Measurements from ENCODE around the gene ARMH2.
"Not testable (repeated sequence)": the region's sequence is repeated elsewhere in the genome, so short reads cannot be mapped to it uniquely, and the experiment has no call there.

Gene ARMH2

DNA sequence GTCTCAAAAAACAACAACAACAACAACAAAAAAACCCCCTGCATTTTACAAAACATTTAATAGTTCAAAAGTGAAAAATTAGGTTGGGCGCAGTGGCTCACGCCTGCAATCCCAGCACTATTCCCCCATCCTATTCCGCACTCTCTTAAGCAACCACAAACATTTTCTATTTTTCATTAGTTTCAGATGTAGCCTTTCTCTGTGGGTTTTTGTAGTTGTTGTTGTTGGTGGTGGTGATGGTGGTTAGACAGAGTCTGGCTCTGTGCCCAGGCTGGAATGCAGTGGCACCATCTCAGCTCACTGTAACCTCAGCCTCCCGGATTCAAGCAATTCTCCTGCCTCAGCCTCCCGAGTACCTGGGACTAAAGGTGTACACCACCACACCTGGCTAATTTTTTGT lies 30.4 kb downstream of the ARMH2 start:
- ChIA-PET CTCF (no interaction called here), POLR2A (no interaction called here)
- DNase-seq (ENCODE audit: extremely low spot score) = no peak
- TF ChIP-seq FOXA1 (IDR thresholded peaks at IDR 0.05) (no peak), FOXM1 (IDR thresholded peaks at IDR 0.05; ENCODE audit: borderline replicate concordance) (no peak), NFRKB (IDR thresholded peaks at IDR 0.05) (no peak)

DNA sequence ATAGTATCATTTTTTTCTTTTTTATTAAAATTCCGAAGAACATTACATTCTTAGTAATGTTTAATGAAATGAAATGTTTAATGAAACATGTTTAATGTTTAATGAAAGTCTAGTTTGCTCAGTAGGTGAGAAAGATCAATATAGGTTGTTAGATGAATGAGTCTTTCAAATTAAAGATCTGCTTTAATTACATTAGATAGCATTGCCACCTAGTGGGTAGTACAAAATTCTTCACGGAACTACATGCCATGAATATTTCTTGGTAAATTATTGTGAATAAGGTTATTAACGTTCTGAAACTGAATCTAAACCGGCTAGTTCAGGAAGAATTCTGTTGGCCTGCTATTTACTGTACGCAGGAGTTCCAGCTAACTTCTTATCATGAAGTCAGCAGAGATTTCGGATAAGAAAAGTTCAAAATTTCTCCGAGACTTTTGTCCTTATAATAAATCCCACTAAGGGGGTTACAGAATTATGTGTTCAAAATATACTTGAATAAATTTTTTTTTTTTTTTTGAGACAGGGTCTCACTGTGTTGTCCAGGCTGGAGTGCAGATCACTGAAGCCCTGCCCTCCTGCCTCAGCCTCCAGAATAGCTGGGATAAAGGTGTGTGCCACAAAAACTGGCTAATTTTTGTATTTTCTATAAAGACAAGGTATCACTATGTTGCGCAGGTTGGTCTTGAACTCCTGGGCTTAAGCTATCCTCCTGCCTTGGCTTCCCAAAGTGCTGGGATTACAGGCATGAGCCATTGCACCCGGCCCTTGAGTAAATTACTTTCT lies 31.8 kb downstream of the ARMH2 start:
- no peak for DNase-seq (ENCODE audit: extremely low spot score)
- POLR2A ChIA-PET = no interaction called here
- CTCF ChIA-PET = interaction anchor here (0.7 to 1.1 kb wide), 3 partner anchors 187 to 1301 kb away, joined by 3 to 6 read pairs (median 4); no protein-coding TSS in a partner anchor
- TF ChIP-seq ZNF384 (IDR thresholded peaks at IDR 0.05) = no peak
- no peak for TF ChIP-seq ARNT (IDR thresholded peaks at IDR 0.05)
- TF ChIP-seq LEF1 (IDR thresholded peaks at IDR 0.05; ENCODE audit: borderline replicate concordance) = no peak
- no peak for TF ChIP-seq SUZ12 (IDR thresholded peaks at IDR 0.05)
- TF ChIP-seq ELF4 (IDR thresholded peaks at IDR 0.05) = no peak
- TF ChIP-seq FOXK2 (IDR thresholded peaks at IDR 0.05) = no peak
- no peak for TF ChIP-seq SP1 (IDR thresholded peaks at IDR 0.05)
- TF ChIP-seq FOXM1 (IDR thresholded peaks at IDR 0.05; ENCODE audit: borderline replicate concordance) = no peak
- no peak for TF ChIP-seq CTBP1 (IDR thresholded peaks at IDR 0.05; ENCODE audit: borderline replicate concordance)
- no peak for TF ChIP-seq NFRKB (IDR thresholded peaks at IDR 0.05)
- TF ChIP-seq FOXA1 (IDR thresholded peaks at IDR 0.05) = no peak
- no peak for TF ChIP-seq L3MBTL2 (conservative IDR thresholded peaks at IDR 0.05)
- TF ChIP-seq, protein P1, sequence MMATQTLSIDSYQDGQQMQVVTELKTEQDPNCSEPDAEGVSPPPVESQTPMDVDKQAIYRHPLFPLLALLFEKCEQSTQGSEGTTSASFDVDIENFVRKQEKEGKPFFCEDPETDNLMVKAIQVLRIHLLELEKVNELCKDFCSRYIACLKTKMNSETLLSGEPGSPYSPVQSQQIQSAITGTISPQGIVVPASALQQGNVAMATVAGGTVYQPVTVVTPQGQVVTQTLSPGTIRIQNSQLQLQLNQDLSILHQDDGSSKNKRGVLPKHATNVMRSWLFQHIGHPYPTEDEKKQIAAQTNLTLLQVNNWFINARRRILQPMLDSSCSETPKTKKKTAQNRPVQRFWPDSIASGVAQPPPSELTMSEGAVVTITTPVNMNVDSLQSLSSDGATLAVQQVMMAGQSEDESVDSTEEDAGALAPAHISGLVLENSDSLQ (IDR thresholded peaks at IDR 0.05) = no peak

DNA sequence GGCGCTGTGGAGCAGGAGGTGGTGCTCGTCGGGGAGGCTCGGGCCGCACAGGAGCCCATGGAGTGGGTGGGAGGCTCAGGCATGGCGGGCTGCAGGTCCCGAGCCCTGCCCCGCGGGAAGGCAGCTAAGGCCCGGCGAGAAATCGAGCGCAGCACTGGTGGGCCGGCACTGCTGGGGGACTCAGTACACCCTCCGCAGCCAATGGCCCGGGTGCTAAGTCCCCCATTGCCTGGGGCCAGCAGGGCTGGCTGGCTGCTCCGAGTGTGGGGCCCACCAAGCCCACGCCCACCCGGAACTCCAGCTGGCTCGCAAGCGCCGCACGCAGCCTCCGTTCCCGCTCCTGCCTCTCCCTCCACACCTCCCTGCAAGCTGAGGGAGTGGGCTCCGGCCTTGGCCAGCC lies 32.7 kb downstream of the ARMH2 start:
- CTCF ChIA-PET; DNase-seq (ENCODE audit: extremely low spot score): not testable (repeated sequence)
- POLR2A ChIA-PET = interaction anchor here (1.2 kb wide), 1 partner anchor 44 kb away, joined by 4 read pairs; no protein-coding TSS in a partner anchor

DNA sequence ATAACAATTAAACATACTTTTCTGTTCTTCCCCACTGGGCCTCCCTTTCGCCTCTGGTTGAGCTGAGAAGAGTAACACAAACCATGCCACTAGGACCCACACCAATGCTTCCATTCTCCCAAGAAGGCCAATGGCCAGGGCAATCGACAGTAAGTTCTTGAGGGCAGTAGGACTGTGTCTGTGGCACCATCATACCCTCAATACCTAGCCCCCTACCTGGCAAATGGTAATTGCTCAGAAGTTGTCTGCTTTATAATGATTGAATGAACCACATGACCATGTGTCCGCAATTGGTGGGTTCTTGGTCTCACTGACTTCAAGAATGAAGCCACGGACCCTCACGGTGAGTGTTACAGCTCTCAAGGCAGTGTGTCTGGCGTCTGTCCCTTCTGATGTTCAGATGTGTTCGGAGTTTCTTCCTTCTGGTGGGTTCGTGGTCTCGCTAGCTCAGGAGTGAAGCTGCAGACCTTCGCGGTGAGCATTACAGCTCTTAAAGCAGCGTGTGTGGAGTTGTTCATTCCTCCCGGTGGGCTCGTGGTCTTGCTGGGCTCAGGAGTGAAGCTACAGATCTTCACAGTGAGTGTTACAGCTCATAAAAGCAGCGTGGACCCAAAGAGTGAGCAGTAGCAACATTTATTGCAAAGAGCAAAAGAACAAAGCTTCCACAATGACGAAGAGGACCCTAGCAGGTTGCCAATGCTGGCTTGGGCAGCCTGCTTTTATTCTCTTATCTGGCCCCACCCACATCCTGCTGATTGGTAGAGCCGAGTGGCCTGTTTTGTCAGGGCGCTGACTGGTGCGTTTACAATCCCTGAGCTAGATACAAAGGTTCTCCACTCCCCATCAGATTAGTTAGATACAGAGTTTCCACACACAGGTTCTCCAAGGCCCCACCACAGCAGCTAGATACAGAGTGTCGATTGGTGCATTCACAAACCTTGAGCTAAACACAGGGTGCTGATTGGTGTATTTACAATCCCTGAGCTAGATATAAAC lies 33.6 kb downstream of the ARMH2 start:
- POLR2A ChIA-PET = interaction anchor here (1.2 kb wide), 1 partner anchor 43 kb away, joined by 4 read pairs; no protein-coding TSS in a partner anchor
- CTCF ChIA-PET; DNase-seq (ENCODE audit: extremely low spot score): not testable (repeated sequence)

DNA sequence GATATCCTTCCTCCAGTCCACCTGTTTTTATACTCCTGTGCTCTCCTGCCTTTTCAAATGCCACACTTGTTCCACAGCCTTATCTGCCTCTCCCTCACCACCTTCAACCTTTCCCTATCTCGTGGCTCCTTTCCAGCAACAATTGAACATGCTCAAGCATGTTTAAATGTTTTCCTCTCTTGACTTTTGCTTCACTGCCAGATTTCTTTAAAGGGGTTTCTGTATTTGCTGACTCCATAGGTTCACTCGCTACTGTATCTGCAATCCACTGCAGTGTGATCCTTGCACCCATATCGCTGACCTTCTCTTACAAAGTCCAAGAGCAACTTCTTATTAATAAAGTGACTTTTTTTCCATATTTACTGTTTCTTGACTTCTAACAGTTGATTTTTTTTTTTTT lies 35.1 kb downstream of the ARMH2 start:
- DNase-seq (ENCODE audit: extremely low spot score) = no peak
- CTCF ChIA-PET = no interaction called here
- POLR2A ChIA-PET = interaction anchor here (1.4 kb wide), 1 partner anchor 11 kb away, joined by 3 read pairs; the partner anchor contains the start of gene GMNN
- TF ChIP-seq ELF4 (IDR thresholded peaks at IDR 0.05) (no peak), FOXA1 (IDR thresholded peaks at IDR 0.05) (no peak), FOXK2 (IDR thresholded peaks at IDR 0.05) (no peak), HDGF (IDR thresholded peaks at IDR 0.05; ENCODE audit: borderline replicate concordance) (no peak), FOXM1 (IDR thresholded peaks at IDR 0.05; ENCODE audit: borderline replicate concordance) (no peak), CTBP1 (IDR thresholded peaks at IDR 0.05; ENCODE audit: borderline replicate concordance) (no peak), BHLHE40 (IDR thresholded peaks at IDR 0.05; ENCODE audit: borderline replicate concordance) (no peak), ARNT (IDR thresholded peaks at IDR 0.05) (no peak), NFRKB (IDR thresholded peaks at IDR 0.05) (no peak), TARDBP (IDR thresholded peaks at IDR 0.05) (no peak), SUZ12 (IDR thresholded peaks at IDR 0.05) (no peak)
- TF ChIP-seq, protein P1 (IDR thresholded peaks at IDR 0.05) = no peak

DNA sequence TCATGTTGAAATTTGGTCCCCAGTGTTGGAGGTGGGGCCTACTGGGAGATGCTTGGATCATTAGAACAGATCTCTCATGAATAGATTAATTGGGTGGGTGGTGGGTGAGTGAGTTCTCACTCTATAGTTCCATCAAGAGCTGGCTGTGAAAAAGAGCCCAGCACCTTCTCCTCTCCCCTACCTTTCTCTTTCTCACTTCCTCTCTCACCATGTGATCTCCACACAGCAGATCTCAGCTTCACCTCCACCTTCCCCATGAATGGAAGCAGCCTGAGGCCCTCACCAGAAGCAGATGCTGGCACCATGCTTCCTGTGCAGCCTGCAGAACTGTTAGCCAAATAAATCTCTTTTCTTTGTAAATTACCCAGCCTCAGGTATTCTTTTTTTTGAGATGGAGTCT lies 36.9 kb downstream of the ARMH2 start:
- CTCF ChIA-PET = interaction anchor here (1.3 kb wide), 1 partner anchor 181 kb away, joined by 3 read pairs; no protein-coding TSS in a partner anchor
- POLR2A ChIA-PET = interaction anchor here (1.2 kb wide), 1 partner anchor 40 kb away, joined by 5 read pairs; no protein-coding TSS in a partner anchor
- TF ChIP-seq, protein P1 (IDR thresholded peaks at IDR 0.05) = no peak
- no peak for TF ChIP-seq LEF1 (IDR thresholded peaks at IDR 0.05; ENCODE audit: borderline replicate concordance)
- no peak for TF ChIP-seq ELF4 (IDR thresholded peaks at IDR 0.05)
- no peak for TF ChIP-seq FOXK2 (IDR thresholded peaks at IDR 0.05)
- no peak for TF ChIP-seq TARDBP (IDR thresholded peaks at IDR 0.05)
- no peak for TF ChIP-seq FOXA1 (IDR thresholded peaks at IDR 0.05)
- no peak for TF ChIP-seq SUZ12 (IDR thresholded peaks at IDR 0.05)
- TF ChIP-seq CTBP1 (IDR thresholded peaks at IDR 0.05; ENCODE audit: borderline replicate concordance) = no peak
- TF ChIP-seq SP1 (IDR thresholded peaks at IDR 0.05) = no peak
- TF ChIP-seq BHLHE40 (IDR thresholded peaks at IDR 0.05; ENCODE audit: borderline replicate concordance) = no peak
- no peak for TF ChIP-seq NFRKB (IDR thresholded peaks at IDR 0.05)
- TF ChIP-seq HDGF (IDR thresholded peaks at IDR 0.05; ENCODE audit: borderline replicate concordance) = no peak
- no peak for TF ChIP-seq L3MBTL2 (conservative IDR thresholded peaks at IDR 0.05)
- TF ChIP-seq ARNT (IDR thresholded peaks at IDR 0.05) = no peak
- TF ChIP-seq FOXM1 (IDR thresholded peaks at IDR 0.05; ENCODE audit: borderline replicate concordance) = no peak
- no peak for DNase-seq (ENCODE audit: extremely low spot score)

Measured in HEK293T (cell line).